ENCODE data around the gene SPZ1. TPM values are rescaled to one million over a fixed set of nuclear protein-coding genes. Genes with fewer than 3 reads are reported as not detected.

SPZ1 gene
- total RNA-seq, 1 donor from 2014 or later = not detected

- Mint-ChIP-seq H3K9me3 (no peaks in the 10 kb centered on the region), H3K27me3 (no peaks in the 10 kb centered on the region), H3K27ac (no peak overlapping the region), H3K36me3 (no peaks in the 10 kb centered on the region), H3K4me1 (ENCODE audit: unreplicated experiment) (no peaks in the 10 kb centered on the region), H3K4me3 (no peak overlapping the region)
- TF ChIP-seq CTCF (conservative IDR thresholded peaks at IDR 0.05) = no peak
- no peak for DNase-seq (ENCODE audit: extremely low spot score, unreplicated experiment)
These were observed 36.4 kb upstream of the SPZ1 start for GRCh38 chr5:80283360-80283759.

GRCh38 chr5:80284720-80285119 lies 35.1 kb upstream of the SPZ1 start:
- Mint-ChIP-seq H3K4me1 (ENCODE audit: unreplicated experiment) (no peaks in the 10 kb centered on the region), H3K27ac (no peak overlapping the region), H3K9me3 (no peaks in the 10 kb centered on the region), H3K4me3 (no peak overlapping the region), H3K36me3 (no peaks in the 10 kb centered on the region), H3K27me3 (no peaks in the 10 kb centered on the region)
- DNase-seq (ENCODE audit: extremely low spot score, unreplicated experiment) = no peak
- TF ChIP-seq CTCF (conservative IDR thresholded peaks at IDR 0.05) = no peak

GRCh38 chr5:80288177-80288576 lies 31.6 kb upstream of the SPZ1 start:
- no peaks in the 10 kb centered on the region for H3K27me3 Mint-ChIP-seq
- no peak overlapping the region for H3K4me3 Mint-ChIP-seq
- H3K4me1 Mint-ChIP-seq (ENCODE audit: unreplicated experiment) = no peaks in the 10 kb centered on the region
- no peak for DNase-seq (ENCODE audit: extremely low spot score, unreplicated experiment)
- H3K9me3 Mint-ChIP-seq = no peaks in the 10 kb centered on the region
- no peak for TF ChIP-seq CTCF (conservative IDR thresholded peaks at IDR 0.05)
- no peak overlapping the region for H3K27ac Mint-ChIP-seq
- H3K36me3 Mint-ChIP-seq = no peaks in the 10 kb centered on the region

- H3K9me3 Mint-ChIP-seq = no peaks in the 10 kb centered on the region
- H3K4me3 Mint-ChIP-seq = no peak overlapping the region
- H3K36me3 Mint-ChIP-seq = no peaks in the 10 kb centered on the region
- H3K4me1 Mint-ChIP-seq (ENCODE audit: unreplicated experiment) = no peaks in the 10 kb centered on the region
- no peak for TF ChIP-seq CTCF (conservative IDR thresholded peaks at IDR 0.05)
- no peaks in the 10 kb centered on the region for H3K27me3 Mint-ChIP-seq
- no peak for DNase-seq (ENCODE audit: extremely low spot score, unreplicated experiment)
- H3K27ac Mint-ChIP-seq = no peak overlapping the region
These were observed 30.5 kb upstream of the SPZ1 start for GRCh38 chr5:80289320-80289719.

GRCh38 chr5:80291761-80292160 lies 28.0 kb upstream of the SPZ1 start:
- Mint-ChIP-seq H3K4me3 (no peak overlapping the region), H3K4me1 (ENCODE audit: unreplicated experiment) (no peaks in the 10 kb centered on the region), H3K27me3 (no peaks in the 10 kb centered on the region), H3K27ac (peak overlapping the region; percentile 1), H3K9me3 (no peaks in the 10 kb centered on the region), H3K36me3 (no peaks in the 10 kb centered on the region)
- TF ChIP-seq CTCF (conservative IDR thresholded peaks at IDR 0.05) = no peak
- DNase-seq (ENCODE audit: extremely low spot score, unreplicated experiment) = no peak

GRCh38 chr5:80296121-80296520 lies 23.7 kb upstream of the SPZ1 start:
- Mint-ChIP-seq H3K4me3 (no peak overlapping the region), H3K9me3 (peaks cover 5% of the 10 kb centered on the region), H3K4me1 (ENCODE audit: unreplicated experiment) (no peaks in the 10 kb centered on the region), H3K27ac (no peak overlapping the region), H3K36me3 (no peaks in the 10 kb centered on the region), H3K27me3 (no peaks in the 10 kb centered on the region)
- no peak for DNase-seq (ENCODE audit: extremely low spot score, unreplicated experiment)
- TF ChIP-seq CTCF (conservative IDR thresholded peaks at IDR 0.05) = no peak
